ENCODE data around the gene DMTF1. TPM values are rescaled to one million over a fixed set of nuclear protein-coding genes. Genes with fewer than 3 reads are reported as not detected.

DMTF1 gene
- total RNA-seq, 2 donors from 2014 or later: 144 to 166 TPM

DNA sequence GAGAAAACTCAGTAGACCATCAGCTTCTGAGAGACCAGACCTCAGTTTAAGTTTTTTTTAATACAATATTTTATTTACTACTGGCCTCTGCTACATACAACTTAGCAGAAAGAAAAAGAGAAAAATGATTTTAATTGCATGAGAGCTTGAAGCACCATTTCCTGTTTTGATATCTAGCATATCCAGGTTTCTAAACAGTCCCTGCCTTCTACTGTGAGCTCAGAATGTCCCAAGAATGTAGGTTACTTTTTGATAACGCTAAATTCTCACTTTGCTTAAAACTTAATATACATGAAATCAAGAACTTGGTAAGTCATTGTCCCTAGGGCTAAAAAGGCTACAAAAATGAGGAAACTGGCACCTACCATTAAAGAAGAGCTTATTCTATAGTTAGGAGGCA is 60.2 kb downstream of the DMTF1 start:
- Mint-ChIP-seq H3K9me3 (peaks cover 4% of the 10 kb centered on the region), H3K4me3 (peak overlapping the region; percentile 73), H3K4me1 (ENCODE audit: low read depth in 2 of 2) (peaks cover 57 to 68% of the 10 kb centered on the region in 2 donors), H3K36me3 (peaks cover 6% of the 10 kb centered on the region), H3K27me3 (no peaks in the 10 kb centered on the region), H3K27ac (peak overlapping the region; percentile 64 to 82)
- DNase-seq (ENCODE audit: low spot score) (no peak), ATAC-seq (no peak)

DNA sequence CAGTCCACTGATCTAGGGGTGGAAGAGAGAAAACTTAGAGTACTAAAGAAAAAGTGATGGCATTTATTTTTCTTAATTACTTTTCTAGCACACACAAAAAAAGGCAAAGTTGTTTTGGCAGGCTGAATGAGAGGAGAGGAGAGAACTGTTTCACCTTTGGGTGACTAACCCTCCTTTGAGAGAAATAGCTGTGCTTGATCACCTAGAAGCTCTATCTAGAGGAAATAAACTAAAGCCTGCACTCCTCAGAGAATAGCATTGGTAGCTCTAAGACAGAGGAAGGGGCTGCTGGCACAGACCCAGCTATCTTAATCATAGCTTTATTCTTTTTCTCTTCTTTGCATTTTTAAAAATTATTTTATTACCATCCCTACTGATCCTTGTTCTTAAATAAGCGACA is 61.0 kb downstream of the DMTF1 start:
- ATAC-seq: no peak
- peaks cover 6% of the 10 kb centered on the region for H3K36me3 Mint-ChIP-seq
- no peak for DNase-seq (ENCODE audit: low spot score)
- peaks cover 4% of the 10 kb centered on the region for H3K9me3 Mint-ChIP-seq
- H3K27me3 Mint-ChIP-seq: no peaks in the 10 kb centered on the region
- peak overlapping the region; percentile 64 to 87 for H3K27ac Mint-ChIP-seq
- peaks cover 62 to 70% of the 10 kb centered on the region in 2 donors for H3K4me1 Mint-ChIP-seq (ENCODE audit: low read depth in 2 of 2)
- peak overlapping the region; percentile 73 for H3K4me3 Mint-ChIP-seq

DNA sequence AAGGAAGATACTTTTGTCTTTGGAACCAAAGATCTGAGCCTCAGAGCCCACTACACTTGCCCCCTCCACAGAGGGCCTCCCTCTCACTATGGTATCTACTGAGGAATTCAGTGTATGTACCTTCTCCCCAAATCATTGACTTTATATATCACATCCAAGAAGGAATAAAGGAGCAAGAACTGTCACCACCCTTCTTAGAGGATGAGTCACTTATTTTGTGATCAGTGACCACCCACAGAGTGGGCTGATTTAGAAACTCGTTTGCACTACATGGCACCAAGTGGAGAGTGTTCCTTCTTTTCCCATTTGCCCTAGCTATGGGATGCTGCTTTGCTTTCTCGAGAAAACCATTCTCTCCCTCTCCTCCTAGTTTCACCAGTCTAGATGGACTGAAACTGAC is 61.6 kb downstream of the DMTF1 start:
- Mint-ChIP-seq H3K27me3 (no peaks in the 10 kb centered on the region), H3K9me3 (peaks cover 4% of the 10 kb centered on the region), H3K36me3 (peaks cover 6% of the 10 kb centered on the region), H3K27ac (peak overlapping the region; percentile 58 to 87), H3K4me3 (peak overlapping the region; percentile 45), H3K4me1 (ENCODE audit: low read depth in 2 of 2) (peaks cover 64 to 70% of the 10 kb centered on the region in 2 donors)
- ATAC-seq (no peak), DNase-seq (ENCODE audit: low spot score) (no peak)

DNA sequence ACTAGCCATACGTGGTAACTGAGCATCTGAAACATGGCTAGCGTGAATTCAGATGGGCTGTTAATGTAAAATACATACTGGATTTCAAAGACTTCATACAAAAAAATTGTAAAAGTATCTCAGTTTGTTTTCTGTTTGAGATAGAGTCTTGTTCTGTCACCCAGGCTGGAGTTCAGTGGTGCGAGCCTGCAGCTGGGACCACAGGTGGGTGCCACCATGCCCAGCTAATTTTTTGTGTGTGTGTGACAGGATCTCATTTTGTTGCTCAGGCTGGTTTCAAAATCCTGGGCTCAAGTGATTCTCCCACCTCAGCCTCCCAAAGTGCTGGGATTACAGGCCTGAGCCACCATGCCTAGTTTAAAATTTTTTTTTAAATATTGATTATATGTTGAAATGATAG is 62.8 kb downstream of the DMTF1 start:
- Mint-ChIP-seq H3K27me3 (no peaks in the 10 kb centered on the region), H3K27ac (peak overlapping the region in 1 of 2 donors; percentile 97), H3K36me3 (no peaks in the 10 kb centered on the region), H3K9me3 (no peaks in the 10 kb centered on the region), H3K4me3 (no peak overlapping the region), H3K4me1 (ENCODE audit: low read depth in 2 of 2) (peaks cover 63 to 67% of the 10 kb centered on the region in 2 donors)
- ATAC-seq: no peak
- DNase-seq (ENCODE audit: low spot score): no peak

DNA sequence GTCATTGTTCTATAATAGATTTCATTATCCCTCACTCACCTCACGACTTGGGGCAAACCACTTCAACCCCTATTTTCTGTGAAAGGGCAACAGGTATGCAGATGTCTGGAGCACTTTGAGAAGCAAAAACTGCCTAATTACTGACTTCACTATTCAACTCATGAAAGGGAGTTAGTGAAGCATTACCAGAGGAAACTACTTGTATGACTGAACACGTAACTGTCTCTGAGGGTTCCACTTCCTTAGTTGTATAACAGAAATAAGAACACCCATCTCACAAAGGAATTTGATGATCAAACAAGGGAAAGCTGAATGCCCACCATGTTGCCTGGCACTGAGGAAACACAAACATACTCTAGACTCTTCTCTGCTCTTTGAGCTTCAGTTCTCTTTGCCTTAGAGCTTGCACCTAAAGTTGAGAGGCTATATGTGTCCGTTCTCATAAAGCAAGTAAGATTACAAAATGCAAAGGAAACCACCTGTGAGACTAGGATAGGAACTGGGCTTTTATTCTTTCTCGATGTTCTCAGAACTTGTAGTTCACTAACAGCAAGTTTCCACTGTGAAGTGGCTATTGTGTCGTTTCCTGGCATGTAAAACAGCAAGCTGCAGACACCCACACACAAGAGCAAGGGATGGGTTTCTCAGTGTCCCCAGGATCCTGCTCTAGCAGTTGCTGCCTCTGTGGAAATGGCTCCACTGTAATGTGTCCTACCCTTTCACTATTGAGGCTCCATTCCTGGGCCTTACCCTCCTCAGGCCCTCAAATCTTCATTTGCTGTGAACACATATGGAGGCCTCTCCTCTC is 64.7 kb downstream of the DMTF1 start:
- no peaks in the 10 kb centered on the region for H3K9me3 Mint-ChIP-seq
- DNase-seq (ENCODE audit: low spot score): peak; percentile 67
- H3K27ac Mint-ChIP-seq: peak overlapping the region; percentile 88 to 97
- H3K4me1 Mint-ChIP-seq (ENCODE audit: low read depth in 2 of 2): peaks cover 63 to 65% of the 10 kb centered on the region in 2 donors
- peak overlapping the region; percentile 93 for H3K4me3 Mint-ChIP-seq
- no peaks in the 10 kb centered on the region for H3K36me3 Mint-ChIP-seq
- H3K27me3 Mint-ChIP-seq: peaks cover 0 to 5% of the 10 kb centered on the region in 2 donors
- ATAC-seq: peak; percentile 57 to 71

DNA sequence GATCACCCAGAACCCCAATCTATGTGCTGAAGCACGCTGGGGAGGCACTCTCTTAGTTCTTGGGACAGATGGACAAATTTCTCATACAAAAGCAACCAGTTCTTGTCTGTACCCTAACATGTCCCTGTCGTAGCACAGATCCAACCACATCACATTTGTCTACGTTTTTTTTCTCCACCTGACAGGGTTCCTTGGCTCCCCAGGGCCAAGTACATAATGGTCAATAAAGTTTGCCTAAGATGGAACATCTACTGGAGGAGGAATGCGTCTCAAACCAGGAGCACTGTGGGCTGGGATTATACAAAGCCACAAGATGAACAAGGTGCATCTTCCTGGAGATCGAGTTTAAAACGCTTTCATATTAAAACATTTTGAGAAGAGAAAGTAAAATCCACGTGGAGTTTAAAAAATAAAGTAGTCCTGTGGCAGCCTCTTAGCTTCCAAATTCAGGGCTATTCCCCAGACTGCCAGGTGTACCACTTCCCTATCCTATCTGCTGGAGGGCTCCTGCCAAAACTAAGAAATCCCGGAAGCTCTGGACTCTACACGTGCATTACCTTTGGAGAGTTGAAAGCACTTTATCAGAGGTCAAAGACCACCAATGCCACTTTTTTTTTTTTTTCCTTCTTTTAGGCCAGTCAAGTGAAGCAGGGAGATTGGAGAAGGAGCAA is 65.9 kb downstream of the DMTF1 start:
- Mint-ChIP-seq H3K36me3 (no peaks in the 10 kb centered on the region), H3K27ac (peak overlapping the region; percentile 88 to 97), H3K27me3 (peaks cover 0 to 5% of the 10 kb centered on the region in 2 donors), H3K4me1 (ENCODE audit: low read depth in 2 of 2) (peaks cover 51 to 53% of the 10 kb centered on the region in 2 donors), H3K9me3 (no peaks in the 10 kb centered on the region), H3K4me3 (peak overlapping the region; percentile 93)
- ATAC-seq (no peak), DNase-seq (ENCODE audit: low spot score) (no peak)

DNA sequence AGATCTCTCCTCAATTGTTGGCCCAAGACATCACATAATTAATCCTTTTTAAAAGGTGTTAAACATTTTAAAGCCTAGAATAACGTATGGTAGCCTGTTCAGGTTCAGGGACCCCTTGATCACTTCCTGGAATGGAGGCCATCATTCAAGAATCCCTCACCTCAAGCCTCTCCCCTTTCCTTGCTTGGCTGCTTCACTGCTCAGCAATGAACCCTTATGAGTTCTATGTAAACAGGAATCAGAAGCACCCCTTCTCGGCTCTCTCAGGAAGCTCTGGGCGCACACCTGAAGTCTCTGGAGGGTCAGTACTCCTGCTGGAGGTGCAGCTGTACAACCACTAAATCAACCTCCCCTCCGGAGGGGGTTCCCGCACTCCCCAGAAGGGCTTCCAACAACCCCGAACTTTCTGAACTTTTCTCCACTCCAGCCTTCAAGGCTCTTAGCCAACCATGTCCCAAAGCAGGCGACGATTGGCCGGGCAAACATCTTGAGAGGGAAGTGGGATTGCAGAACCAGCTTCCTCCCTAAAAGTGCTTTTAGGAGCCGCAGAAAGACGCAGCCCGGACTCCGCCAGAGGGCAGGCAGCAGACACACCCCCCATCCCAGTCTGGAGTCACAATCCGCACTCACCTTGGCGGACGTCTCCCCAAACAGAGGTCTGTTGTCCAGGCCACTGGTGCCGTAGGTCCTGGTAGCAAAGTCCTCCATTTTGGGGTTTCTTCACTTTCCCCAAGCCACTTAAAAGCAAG is 66.7 kb downstream of the DMTF1 start:
- ATAC-seq: no peak

DNA sequence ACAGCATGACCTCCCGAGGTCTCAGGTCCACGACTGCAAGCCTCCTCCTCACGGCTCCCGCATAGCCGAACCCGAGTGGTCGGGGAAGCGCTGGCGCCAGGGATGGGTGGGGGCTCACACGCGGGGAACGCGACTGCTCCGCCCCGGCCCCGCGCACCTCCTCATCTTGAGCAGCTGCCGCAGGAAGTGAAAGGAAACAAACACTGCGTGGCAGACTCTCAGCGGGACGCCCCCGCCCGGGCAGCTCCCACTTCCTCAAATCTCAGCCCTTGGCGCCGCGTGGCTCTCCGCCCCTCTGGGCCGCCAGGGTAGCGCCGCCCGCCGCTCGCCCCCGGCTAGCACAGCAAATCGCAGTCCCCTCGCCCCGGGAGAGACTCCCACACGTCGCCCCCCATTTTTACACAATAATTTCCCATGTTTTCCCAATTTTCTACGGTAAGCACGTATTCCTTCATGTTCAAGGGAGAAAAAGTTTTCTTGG is 67.3 kb downstream of the DMTF1 start, which contains the start of gene TMEM243:
TSS of gene TMEM243 (minus strand) at position 188 of the 481 bp plus-strand sequence. CDS start 229 bp downstream, outside the sequence.
- no peaks in the 10 kb centered on the region for H3K36me3 Mint-ChIP-seq
- peaks cover 0 to 5% of the 10 kb centered on the region in 2 donors for H3K27me3 Mint-ChIP-seq
- peaks cover 39 to 40% of the 10 kb centered on the region in 2 donors for H3K4me1 Mint-ChIP-seq (ENCODE audit: low read depth in 2 of 2)
- peak; percentile 89 for DNase-seq (ENCODE audit: low spot score)
- ATAC-seq: peak; percentile 87 to 89
- peak within 1 kb of the TSS; percentile 88 to 97 for H3K27ac Mint-ChIP-seq
- H3K9me3 Mint-ChIP-seq: no peaks in the 10 kb centered on the region
- H3K4me3 Mint-ChIP-seq: peak within 1 kb of the TSS; percentile 93

More for the DNA sequence above, 66.7 kb downstream of the DMTF1 start:
- Mint-ChIP-seq H3K27ac (peak overlapping the region; percentile 88 to 97), H3K4me3 (peak overlapping the region; percentile 93), H3K36me3 (no peaks in the 10 kb centered on the region), H3K9me3 (no peaks in the 10 kb centered on the region), H3K27me3 (peaks cover 0 to 5% of the 10 kb centered on the region in 2 donors), H3K4me1 (ENCODE audit: low read depth in 2 of 2) (peaks cover 45 to 46% of the 10 kb centered on the region in 2 donors)
- no peak for DNase-seq (ENCODE audit: low spot score)

DNA sequence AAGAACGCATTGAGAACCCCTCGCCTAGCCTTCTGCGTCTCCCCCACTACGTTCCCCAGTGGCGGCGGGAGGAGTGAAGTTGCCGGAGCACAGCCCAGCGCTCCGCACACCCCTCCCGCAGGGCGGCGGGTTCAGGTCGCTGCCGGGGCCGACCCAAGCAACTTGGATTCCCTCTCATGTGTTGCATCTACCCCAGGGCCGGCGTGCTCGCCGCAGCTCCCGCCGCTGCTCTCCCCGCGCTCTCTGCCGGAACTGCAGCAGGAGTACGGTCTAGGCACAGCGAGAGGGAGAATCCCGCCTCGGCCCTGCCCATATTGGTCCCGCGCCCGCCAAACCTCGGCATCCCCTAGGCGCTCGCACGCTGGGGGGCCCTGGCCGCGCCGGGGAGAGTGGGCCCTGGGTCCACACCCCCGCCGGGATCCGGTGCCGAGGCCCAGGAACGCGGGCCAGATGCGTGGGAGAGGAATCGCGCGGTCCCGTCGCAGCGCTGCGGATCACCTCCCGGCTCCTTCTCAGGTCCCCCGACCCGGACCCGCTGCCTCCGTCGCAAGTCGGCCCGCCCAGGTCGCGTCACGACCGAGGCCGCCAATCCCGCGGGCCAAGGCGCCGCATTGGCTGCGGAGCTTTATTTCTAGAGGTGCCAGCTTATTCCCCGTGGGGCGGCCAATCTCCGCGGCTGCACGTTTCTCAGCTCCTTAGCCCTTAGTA is 67.9 kb downstream of the DMTF1 start:
- DNase-seq (ENCODE audit: low spot score) (peak; percentile 87), ATAC-seq (peak; percentile 73 to 80)
- H3K4me1 Mint-ChIP-seq (ENCODE audit: low read depth in 2 of 2): peaks cover 37 to 39% of the 10 kb centered on the region in 2 donors
- no peaks in the 10 kb centered on the region for H3K36me3 Mint-ChIP-seq
- H3K27me3 Mint-ChIP-seq: peaks cover 0 to 5% of the 10 kb centered on the region in 2 donors
- no peaks in the 10 kb centered on the region for H3K9me3 Mint-ChIP-seq
- H3K27ac Mint-ChIP-seq: peak overlapping the region; percentile 88 to 97
- peak overlapping the region; percentile 93 for H3K4me3 Mint-ChIP-seq

DNA sequence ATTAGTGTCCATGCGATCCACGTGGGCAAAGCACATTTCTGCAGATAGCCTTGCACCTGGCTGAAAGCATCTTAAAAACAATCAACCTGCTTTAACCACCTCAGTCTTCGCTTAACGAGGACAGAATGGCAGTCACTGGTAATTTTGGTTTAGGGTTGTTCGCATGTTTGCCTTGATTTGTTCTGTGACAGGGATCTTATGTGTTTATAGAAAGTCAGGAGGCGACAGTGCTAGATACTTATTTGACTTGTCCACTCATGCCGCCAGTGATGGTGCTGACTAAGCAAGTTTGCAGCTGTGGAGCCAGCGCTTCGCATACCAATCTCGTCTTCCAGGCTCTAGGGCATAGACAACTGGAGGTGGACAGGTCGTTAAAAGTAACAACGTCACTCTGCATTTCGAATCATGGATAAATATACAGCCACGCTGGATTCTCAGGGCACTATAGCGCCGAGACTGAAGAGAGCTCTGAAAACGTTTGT is 68.5 kb downstream of the DMTF1 start:
- DNase-seq (ENCODE audit: low spot score) (no peak), ATAC-seq (no peak)
- H3K27ac Mint-ChIP-seq: peak overlapping the region in 1 of 2 donors; percentile 88
- no peaks in the 10 kb centered on the region for H3K9me3 Mint-ChIP-seq
- H3K27me3 Mint-ChIP-seq: peaks cover 2 to 8% of the 10 kb centered on the region in 2 donors
- no peaks in the 10 kb centered on the region for H3K36me3 Mint-ChIP-seq
- H3K4me1 Mint-ChIP-seq (ENCODE audit: low read depth in 2 of 2): peaks cover 36 to 37% of the 10 kb centered on the region in 2 donors
- peak overlapping the region; percentile 93 for H3K4me3 Mint-ChIP-seq

DNA sequence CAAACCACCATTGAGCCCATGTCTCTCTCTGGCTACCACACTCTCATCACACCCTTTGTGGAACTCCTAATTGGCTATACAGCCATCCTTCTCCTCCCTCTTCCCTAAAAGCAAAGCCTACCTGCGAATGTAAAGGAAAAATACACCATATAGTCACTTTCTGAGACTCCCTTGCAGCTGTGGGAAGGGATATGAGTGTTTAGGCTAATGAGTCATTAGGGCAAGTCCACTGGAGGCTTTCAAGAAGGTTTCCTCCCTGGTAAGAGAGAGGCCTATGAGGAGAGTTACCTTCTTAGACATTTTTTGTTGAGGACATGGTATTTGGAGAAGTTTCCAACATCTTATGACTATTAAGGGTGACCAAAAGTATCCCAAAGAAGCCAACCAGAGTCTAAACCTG is 71.4 kb downstream of the DMTF1 start:
- Mint-ChIP-seq H3K27me3 (peaks cover 8 to 18% of the 10 kb centered on the region in 2 donors), H3K36me3 (no peaks in the 10 kb centered on the region), H3K9me3 (no peaks in the 10 kb centered on the region), H3K27ac (no peak overlapping the region), H3K4me1 (ENCODE audit: low read depth in 2 of 2) (peaks cover 19 to 23% of the 10 kb centered on the region in 2 donors), H3K4me3 (no peak overlapping the region)
- ATAC-seq: no peak
- DNase-seq (ENCODE audit: low spot score): no peak

DNA sequence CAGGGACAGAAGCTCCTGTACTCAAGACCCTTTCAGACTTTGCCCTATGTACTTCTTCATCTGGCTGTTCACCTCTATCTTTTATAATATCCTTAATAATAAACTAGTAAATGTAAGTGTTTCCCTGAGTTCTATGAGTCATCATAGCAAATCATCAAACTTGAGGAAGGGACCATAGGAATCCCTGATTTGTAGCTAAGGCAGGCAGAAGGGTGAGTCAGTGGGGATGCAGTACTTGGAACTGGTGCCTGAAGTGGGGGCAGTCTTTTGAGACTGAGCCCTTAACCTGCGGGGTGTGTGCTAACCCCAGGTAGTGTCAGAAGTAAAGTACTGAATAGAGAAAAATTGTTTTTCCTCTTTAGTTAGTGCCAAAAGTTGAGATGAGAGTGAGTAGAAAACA is 73.4 kb downstream of the DMTF1 start:
- Mint-ChIP-seq H3K27me3 (peaks cover 8 to 17% of the 10 kb centered on the region in 2 donors), H3K9me3 (no peaks in the 10 kb centered on the region), H3K4me3 (no peak overlapping the region), H3K36me3 (no peaks in the 10 kb centered on the region), H3K4me1 (ENCODE audit: low read depth in 2 of 2) (peaks cover 7 to 12% of the 10 kb centered on the region in 2 donors), H3K27ac (no peak overlapping the region)
- DNase-seq (ENCODE audit: low spot score) (no peak), ATAC-seq (no peak)

DNA sequence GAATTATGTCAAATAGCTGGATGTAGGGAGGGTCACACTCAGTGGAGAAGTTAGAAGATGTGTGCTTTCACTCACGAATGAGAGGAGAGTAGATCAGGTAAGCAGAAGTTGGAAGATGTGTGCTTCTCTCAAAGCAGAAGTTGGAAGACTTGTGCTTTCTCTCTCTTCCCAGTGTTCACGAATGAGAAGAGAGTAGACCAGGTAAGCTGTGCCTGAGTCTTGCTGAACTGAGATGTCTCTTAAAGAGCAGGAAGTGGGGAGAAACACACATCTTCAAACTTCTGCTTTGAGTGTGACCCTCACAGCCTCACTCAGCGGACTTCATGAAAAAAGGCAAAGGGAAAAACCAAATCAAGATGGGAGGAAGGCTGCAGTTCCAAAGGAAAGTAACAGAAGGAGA is 74.2 kb downstream of the DMTF1 start:
- DNase-seq (ENCODE audit: low spot score) (no peak), ATAC-seq (no peak)
- Mint-ChIP-seq H3K9me3 (no peaks in the 10 kb centered on the region), H3K4me3 (no peak overlapping the region), H3K27me3 (peaks cover 8 to 13% of the 10 kb centered on the region in 2 donors), H3K36me3 (no peaks in the 10 kb centered on the region), H3K4me1 (ENCODE audit: low read depth in 2 of 2) (peaks cover 2 to 8% of the 10 kb centered on the region in 2 donors), H3K27ac (no peak overlapping the region)

Measured in natural killer cell treated with Interleukin-12 subunit alpha and Interleukin-12 subunit beta and Interleukin-15 and Interleukin-18, amount 100 ng/mL, for 72 hours (primary cell).